Sigmoid colon (tissue), 7 donors: ENCODE data around the gene PICALM. TPM values are rescaled to one million over a fixed set of nuclear protein-coding genes. Genes with fewer than 3 reads are reported as not detected.
"Not testable (repeated sequence)": the region's sequence is repeated elsewhere in the genome, so short reads cannot be mapped to it uniquely, and the experiment has no call there.

Experiments used
- DNase-seq: peaks from one replicate; pipeline ENCODE4 v3.0.0-alpha.2; 2019
- H3K27ac ChIP-seq, 4 donors: fragments of 200-600 bp; sonication (generic); one replicate each; pipeline ENCODE4 v1.5.1; 2016 to 2019; ENCODE audit warnings: mild to moderate bottlenecking in 1 of 4
- H3K27me3 ChIP-seq, 3 donors: fragments of 200-600 bp; sonication (generic); one replicate each; pipeline ENCODE4 v1.5.1; 2019; ENCODE audit warnings: mild to moderate bottlenecking in 1 of 3
- H3K36me3 ChIP-seq, 4 donors: fragments of 200-600 bp; sonication (generic); one replicate each; pipeline ENCODE4 v1.5.1; 2016 to 2019
- H3K4me1 ChIP-seq, 4 donors: fragments of 200-600 bp; sonication (generic); one replicate each; pipeline ENCODE4 v1.5.1; 2017 to 2019
- H3K4me3 ChIP-seq, 4 donors: fragments of 200-600 bp; sonication (generic); one replicate each; pipeline ENCODE4 v1.5.1; 2017 to 2019; ENCODE audit warnings: mild to moderate bottlenecking in 2 of 4, moderate library complexity in 1 of 4
- H3K9me3 ChIP-seq, 4 donors: fragments of 200-600 bp in 3 of 4; sonication (generic) in 3 of 4; one replicate each; pipeline versions ENCODE4 v1.5.1 to v1.6.1; 2013 to 2019
- EP300 ChIP-seq, 4 donors: sonication (generic); formaldehyde crosslinking; IDR thresholded peaks; one replicate each; pipeline ENCODE4 v1.6.1; 2017; ENCODE audit warnings: antibody characterized with exemption in 4 of 4
- POLR2A ChIP-seq, 2 donors: fragments of 450-650 bp; IDR thresholded peaks; one replicate each; pipeline ENCODE4 v1.6.1; 2016; ENCODE audit warnings: antibody characterized with exemption in 2 of 2, mild to moderate bottlenecking in 2 of 2, moderate library complexity in 2 of 2
- POLR2AphosphoS5 ChIP-seq, 4 donors: sonication (generic); formaldehyde crosslinking; IDR thresholded peaks; one replicate each; pipeline ENCODE4 v1.6.1; 2017; ENCODE audit warnings: antibody characterized with exemption in 4 of 4
- WGBS, 2 donors: extraction: QIAGEN DNeasy Blood & Tissue Kit; methylation state at CpG; one replicate each; pipeline ENCODE4 v1.1.7; 2013; 5-methylcytosine and 5-hydroxymethylcytosine counted together
- intact Hi-C: fragments of 100-400 bp; cut with DNase I; formaldehyde crosslinking; loops from one replicate; pipeline ENCODE4 v1.15.1; 2023
- polyA plus RNA-seq, 3 donors: library from polyadenylated mRNA; stranded (reverse); fragments of 200-250 nt; gene quantifications; one replicate each; pipeline ENCODE4 v1.2.3, GENCODE V29; 2013
- total RNA-seq, 4 donors: library from RNA; depleted of rRNA; stranded (reverse); fragments of >200 nt; gene quantifications; one replicate each; pipeline ENCODE4 v1.1.0, GENCODE V29; 2016
- TF ChIP-seq, protein P1 (sequence below), 4 experiments: fragments of 450-650 bp in 3 of 4; fragments of 200-600 bp in 1 of 4; IDR thresholded peaks; one replicate each; pipeline ENCODE4 v1.5.1; 2016 to 2019; ENCODE audit warnings: antibody characterized with exemption in 4 of 4, mild to moderate bottlenecking in 3 of 4, moderate library complexity in 2 of 4
- donor health status: healthy with polysubstance abuse.
- donor health status: Bipolar disorder and iron deficiency.
- donor health status: healthy.

The PICALM gene
- total and polyA plus RNA-seq, 7 donors: 55.3 to 250 (median 213) TPM

DNA sequence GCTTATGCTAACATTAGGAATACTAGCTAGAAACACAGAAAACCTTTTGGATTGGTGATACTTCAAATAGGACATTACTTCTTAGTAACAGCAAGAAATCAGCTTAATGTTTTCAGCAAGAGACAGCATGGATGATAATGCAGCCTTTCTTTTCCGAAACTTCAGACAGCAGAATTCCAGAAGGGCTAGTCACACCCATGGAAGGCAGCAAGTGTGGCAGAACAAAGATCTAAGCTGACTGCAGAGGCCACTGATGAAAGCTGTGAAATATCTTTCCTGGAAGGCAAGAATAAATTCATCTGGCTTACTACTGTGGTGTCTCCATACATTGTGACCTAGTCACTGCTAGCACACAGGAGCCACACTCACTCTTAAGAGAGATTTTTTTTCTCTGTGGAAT is 113.4 kb downstream of the PICALM start:
- peaks cover 0 to 44% (median 2%) of the 10 kb centered on the region in 4 donors for H3K36me3 ChIP-seq
- no peaks in the 10 kb centered on the region for H3K9me3 ChIP-seq
- intact Hi-C loops: loop anchor here (5.0 kb wide), 1 partner anchor 87 kb away; no protein-coding TSS in a partner anchor
- WGBS, 2 donors: 84 to 96% methylated on average over 1 of the region's 1 CpG
- H3K4me3 ChIP-seq: no peak overlapping the region
- TF ChIP-seq, protein P1, sequence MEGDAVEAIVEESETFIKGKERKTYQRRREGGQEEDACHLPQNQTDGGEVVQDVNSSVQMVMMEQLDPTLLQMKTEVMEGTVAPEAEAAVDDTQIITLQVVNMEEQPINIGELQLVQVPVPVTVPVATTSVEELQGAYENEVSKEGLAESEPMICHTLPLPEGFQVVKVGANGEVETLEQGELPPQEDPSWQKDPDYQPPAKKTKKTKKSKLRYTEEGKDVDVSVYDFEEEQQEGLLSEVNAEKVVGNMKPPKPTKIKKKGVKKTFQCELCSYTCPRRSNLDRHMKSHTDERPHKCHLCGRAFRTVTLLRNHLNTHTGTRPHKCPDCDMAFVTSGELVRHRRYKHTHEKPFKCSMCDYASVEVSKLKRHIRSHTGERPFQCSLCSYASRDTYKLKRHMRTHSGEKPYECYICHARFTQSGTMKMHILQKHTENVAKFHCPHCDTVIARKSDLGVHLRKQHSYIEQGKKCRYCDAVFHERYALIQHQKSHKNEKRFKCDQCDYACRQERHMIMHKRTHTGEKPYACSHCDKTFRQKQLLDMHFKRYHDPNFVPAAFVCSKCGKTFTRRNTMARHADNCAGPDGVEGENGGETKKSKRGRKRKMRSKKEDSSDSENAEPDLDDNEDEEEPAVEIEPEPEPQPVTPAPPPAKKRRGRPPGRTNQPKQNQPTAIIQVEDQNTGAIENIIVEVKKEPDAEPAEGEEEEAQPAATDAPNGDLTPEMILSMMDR (IDR thresholded peaks at IDR 0.05): no peak
- TF ChIP-seq EP300 (IDR thresholded peaks at IDR 0.05) (no peak), POLR2A (IDR thresholded peaks at IDR 0.05) (no peak), POLR2AphosphoS5 (IDR thresholded peaks at IDR 0.05) (no peak)
- H3K27ac ChIP-seq: peak overlapping the region; percentile 42 to 74 (median 68)
- H3K27me3 ChIP-seq: no peaks in the 10 kb centered on the region
- no peak for DNase-seq
- peaks cover 0 to 34% (median 21%) of the 10 kb centered on the region in 4 donors for H3K4me1 ChIP-seq

DNA sequence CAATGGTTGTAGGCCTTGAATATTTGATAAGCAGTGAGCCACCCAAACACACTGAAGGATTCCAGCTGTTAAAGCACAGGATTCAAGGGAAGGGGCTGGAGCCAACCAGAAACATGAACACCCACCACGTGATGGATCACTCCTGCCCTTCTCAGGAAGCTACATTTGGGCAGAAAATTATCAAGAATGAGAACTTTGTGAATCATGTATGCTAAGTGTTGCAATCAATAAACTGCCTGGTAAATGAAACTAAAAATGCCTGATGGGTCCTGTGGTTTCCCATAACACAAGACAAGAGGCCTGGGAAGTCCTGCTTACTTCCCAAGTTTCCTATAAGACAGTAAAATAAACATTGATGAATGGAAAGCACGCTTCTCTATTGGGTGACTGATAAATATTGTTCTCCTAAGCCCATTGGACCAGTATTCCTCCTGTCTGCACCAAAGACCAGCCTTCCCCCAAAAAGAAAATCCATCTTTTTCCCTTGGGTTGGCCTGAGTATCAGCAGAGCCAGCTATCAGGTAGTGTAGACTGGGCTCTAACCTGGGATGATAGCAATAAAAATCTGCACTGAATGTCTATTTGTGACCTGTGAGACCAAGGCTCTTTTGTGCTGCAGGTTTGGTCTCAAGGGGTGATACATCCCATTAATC is 115.3 kb downstream of the PICALM start:
- H3K4me3 ChIP-seq: no peak overlapping the region
- no peak for DNase-seq
- no peaks in the 10 kb centered on the region for H3K27me3 ChIP-seq
- peaks cover under 1 to 34% (median 21%) of the 10 kb centered on the region in 4 donors for H3K4me1 ChIP-seq
- H3K36me3 ChIP-seq: peaks cover 0 to 27% (median 2%) of the 10 kb centered on the region in 4 donors
- intact Hi-C loops: no loop called here
- WGBS, 2 donors: 45 to 46% methylated on average over 2 of the region's 2 CpGs
- peak overlapping the region in 2 of 4 donors; percentile 69 to 74 for H3K27ac ChIP-seq
- H3K9me3 ChIP-seq: no peaks in the 10 kb centered on the region
- TF ChIP-seq EP300 (IDR thresholded peaks at IDR 0.05) (no peak), POLR2A (IDR thresholded peaks at IDR 0.05) (no peak), POLR2AphosphoS5 (IDR thresholded peaks at IDR 0.05) (no peak)
- TF ChIP-seq, protein P1 (IDR thresholded peaks at IDR 0.05): no peak

DNA sequence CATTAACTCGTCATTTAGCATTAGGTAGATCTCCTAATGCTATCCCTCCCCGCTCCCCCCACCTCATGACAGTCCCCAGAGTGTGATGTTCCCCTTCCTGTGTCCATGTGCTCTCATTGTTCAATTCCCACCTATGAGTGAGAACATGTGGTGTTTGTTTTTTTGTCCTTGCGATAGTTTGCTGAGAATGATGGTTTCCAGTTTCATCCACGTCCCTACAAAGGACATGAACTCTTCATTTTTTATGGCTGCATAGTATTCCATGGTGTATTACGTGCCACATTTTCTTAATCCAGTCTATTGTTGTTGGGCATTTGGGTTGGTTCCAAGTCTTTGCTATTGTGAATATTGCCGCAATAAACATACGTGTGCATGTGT is 116.8 kb downstream of the PICALM start:
- H3K9me3 ChIP-seq, DNase-seq, H3K27me3 ChIP-seq, H3K27ac ChIP-seq, intact Hi-C loops, H3K4me3 ChIP-seq: not testable (repeated sequence)
- H3K36me3 ChIP-seq: peaks cover 0 to 12% (median 0%) of the 10 kb centered on the region in 4 donors
- 77 to 91% methylated on average over 7 of the region's 7 CpGs for WGBS, 2 donors
- H3K4me1 ChIP-seq: peaks cover 2 to 49% (median 31%) of the 10 kb centered on the region in 4 donors

GRCh38 chr11:85951428-85952107 is 117.3 kb downstream of the PICALM start:
- DNase-seq: no peak
- H3K27ac ChIP-seq: no peak overlapping the region
- TF ChIP-seq, protein P1 (IDR thresholded peaks at IDR 0.05): no peak
- TF ChIP-seq EP300 (IDR thresholded peaks at IDR 0.05) (no peak), POLR2A (IDR thresholded peaks at IDR 0.05) (no peak), POLR2AphosphoS5 (IDR thresholded peaks at IDR 0.05) (no peak)
- H3K4me3 ChIP-seq: no peak overlapping the region
- H3K36me3 ChIP-seq: peaks cover 0 to 7% (median 0%) of the 10 kb centered on the region in 4 donors
- intact Hi-C loops: no loop called here
- no peaks in the 10 kb centered on the region for H3K9me3 ChIP-seq
- 91 to 97% methylated on average over 3 of the region's 3 CpGs for WGBS, 2 donors
- H3K4me1 ChIP-seq: peaks cover 2 to 52% (median 33%) of the 10 kb centered on the region in 4 donors
- no peaks in the 10 kb centered on the region for H3K27me3 ChIP-seq

- Histone ChIP-seq H3K27me3 (no peaks in the 10 kb centered on the region), H3K4me1 (peaks cover 2 to 46% (median 29%) of the 10 kb centered on the region in 4 donors), H3K9me3 (no peaks in the 10 kb centered on the region), H3K4me3 (no peak overlapping the region), H3K27ac (no peak overlapping the region), H3K36me3 (peaks cover 0 to 1% (median 0%) of the 10 kb centered on the region in 4 donors)
- no peak for DNase-seq
- TF ChIP-seq EP300 (IDR thresholded peaks at IDR 0.05) (no peak), POLR2AphosphoS5 (IDR thresholded peaks at IDR 0.05) (no peak), POLR2A (IDR thresholded peaks at IDR 0.05) (no peak)
- 94 to 98% methylated on average over 4 of the region's 4 CpGs for WGBS, 2 donors
- intact Hi-C loops: no loop called here
Measured at GRCh38 chr11:85951049-85951405, 117.9 kb downstream of the PICALM start.
